ENCODE measurements around the gene CAV1. TPM values are rescaled to one million over a fixed set of nuclear protein-coding genes. Genes with fewer than 3 reads are reported as not detected.
"Not testable (repeated sequence)": the region's sequence is repeated elsewhere in the genome, so short reads cannot be mapped to it uniquely, and the experiment has no call there.

The CAV1 gene
- total RNA-seq, 1 donor from 2014 or later = 1,027 TPM

DNA sequence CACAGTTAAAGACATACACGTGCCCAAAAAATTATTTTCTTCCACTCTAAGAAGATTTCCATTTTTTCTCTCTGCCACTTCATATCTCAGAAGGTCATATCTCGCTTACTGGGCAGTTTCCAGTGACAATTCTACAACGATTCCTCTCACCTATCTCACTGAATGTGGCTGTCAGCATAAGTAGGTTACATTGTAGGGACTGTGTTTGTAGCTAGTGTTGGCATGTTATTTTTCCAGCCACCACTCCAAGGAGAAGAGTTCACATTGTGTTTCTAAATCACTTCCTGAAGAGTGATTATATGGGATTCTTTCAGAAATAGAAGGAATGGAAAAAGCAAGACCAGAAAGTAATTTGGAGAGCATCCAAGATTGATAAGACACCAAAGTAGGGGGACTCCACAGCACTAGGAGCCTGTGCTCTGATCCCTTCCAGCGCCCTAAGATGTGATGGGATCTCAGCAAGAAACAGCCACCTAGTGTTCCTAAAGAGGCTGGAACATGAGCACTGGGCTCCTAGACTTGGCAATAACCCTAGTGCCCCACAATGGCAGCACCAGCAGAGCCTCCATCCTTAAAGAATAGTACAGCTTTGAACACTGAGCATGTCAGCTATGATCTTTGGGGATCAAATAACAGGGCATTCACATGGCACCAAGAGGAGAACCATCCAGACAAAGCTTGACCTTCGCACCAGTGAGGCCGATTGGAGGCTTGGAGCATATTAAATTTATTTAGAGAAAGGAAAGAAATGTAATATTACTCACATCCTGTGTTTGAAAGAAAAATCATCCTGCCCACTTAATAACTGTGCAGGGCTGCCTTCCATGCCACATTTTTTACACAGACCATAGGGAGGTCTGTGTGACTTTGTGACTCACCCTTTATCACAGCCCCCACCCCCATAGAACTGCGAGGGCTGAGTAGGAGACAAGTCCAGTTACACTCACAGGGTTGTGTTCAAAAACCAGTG is 51.8 kb downstream of the CAV1 start:
- DNase-seq (ENCODE audit: extremely low read depth, low read depth, low spot score) = peak; percentile 90

DNA sequence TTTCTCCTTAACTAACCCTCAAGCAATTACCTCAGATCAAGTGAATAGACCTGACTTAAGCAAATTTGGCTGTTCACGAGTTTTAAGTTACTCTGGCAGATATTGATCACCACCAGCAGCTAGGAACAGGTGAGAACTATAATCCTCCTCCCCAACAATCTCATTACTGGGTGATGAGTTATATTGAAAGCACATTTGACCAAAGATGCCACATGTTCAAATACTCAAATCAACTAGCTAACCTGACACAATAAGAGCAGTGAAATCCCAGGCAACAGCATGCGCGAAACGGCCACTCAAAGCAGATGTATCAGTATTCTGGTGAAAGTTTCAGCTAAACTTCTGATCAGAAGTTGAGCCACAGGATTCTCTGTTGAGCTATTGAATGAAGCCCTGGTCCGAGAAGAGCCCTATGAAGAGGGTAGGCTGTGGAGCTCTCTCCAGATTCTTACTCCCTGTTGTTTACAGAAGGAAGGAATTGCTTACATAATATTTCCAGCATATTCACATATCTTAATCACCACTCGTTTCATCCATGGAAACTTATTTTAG is 52.6 kb downstream of the CAV1 start:
- no peak for DNase-seq (ENCODE audit: extremely low read depth, low read depth, low spot score)

DNA sequence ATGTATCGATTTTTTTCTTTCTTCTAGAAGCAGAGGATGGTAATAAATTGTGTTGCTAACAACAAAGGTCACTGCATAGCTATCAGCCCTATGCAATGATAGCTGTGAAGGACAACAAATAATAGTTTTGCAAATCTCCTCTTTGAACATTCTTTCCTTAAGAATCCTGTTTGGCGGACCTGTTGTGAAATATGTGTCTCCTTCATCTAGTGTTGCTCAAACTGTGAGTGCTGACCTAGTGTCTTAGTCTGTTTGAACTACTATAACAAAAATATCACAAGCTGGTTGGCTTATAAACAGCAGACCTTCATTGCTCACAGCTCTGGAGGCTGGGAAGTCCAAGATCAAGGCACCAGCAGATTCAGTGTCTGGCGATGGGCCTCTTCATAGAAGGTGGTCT is 53.7 kb downstream of the CAV1 start:
- no peak for DNase-seq (ENCODE audit: extremely low read depth, low read depth, low spot score)

DNA sequence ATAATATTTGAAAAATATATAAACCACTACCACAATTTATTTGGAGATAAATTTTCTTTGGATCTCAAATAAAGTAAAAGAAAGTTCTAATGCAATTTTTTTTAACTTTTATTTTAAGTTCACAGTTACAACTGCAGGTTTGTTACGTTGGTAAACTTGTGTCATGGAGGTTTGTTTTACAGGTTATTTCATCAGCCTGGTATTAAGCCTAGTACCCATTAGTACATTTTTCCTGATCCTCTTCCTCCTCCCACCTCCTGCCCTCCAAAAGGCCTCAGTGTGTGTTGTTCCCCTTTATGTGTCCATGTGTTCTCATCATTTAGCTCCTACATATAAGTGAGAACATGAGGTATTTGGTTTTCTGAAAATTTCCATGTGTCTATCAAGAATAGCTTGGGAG is 54.5 kb downstream of the CAV1 start:
- no peak for DNase-seq (ENCODE audit: extremely low read depth, low read depth, low spot score)

DNA sequence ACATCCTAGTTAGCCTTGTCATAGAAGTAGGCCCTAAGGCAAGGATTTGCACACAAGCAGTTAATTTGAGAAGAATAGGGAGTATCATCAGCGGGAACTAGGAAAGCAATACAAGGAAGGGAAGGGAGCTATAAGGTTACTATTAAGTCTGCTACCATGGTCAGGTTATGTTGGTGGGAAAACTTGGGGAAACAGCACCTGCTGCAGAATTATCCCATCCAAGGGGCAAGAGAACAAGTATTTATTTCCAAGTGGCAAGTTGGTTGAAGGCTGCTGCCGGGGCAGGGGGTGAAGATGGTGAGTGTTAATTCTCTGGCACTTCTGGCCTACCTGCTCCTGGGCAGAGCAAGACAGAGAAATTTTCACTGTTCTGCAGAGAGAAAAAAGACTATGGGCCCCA is 55.0 kb downstream of the CAV1 start:
- no peak for DNase-seq (ENCODE audit: extremely low read depth, low read depth, low spot score)

DNA sequence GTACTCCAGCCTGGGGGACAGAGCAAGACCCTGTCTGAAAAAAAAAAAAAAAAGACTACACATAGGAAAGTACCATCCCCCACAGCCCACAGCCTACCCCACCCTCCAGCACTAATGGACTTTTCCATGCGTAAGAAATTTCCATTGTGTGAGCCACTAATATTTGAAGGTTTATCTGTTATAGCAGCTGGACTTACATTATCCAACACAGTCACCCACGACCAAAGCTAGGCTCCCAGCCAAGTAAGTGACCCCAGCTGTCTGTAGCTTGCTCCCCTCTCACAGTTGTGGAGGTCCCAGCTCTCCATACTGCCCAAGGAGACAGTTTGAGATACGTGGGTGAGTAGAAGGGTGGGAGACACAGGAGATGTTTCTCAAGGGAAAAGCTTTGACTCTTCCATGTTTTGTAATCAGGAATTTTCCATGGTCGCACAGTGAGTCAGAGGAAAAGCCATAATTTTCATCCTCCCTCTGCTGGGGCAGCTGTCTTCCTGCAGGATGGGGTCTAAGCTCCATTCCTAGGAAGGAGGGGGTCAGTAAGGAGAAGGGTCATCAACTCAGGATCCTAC is 57.4 kb downstream of the CAV1 start:
- no peak for DNase-seq (ENCODE audit: extremely low read depth, low read depth, low spot score)

DNA sequence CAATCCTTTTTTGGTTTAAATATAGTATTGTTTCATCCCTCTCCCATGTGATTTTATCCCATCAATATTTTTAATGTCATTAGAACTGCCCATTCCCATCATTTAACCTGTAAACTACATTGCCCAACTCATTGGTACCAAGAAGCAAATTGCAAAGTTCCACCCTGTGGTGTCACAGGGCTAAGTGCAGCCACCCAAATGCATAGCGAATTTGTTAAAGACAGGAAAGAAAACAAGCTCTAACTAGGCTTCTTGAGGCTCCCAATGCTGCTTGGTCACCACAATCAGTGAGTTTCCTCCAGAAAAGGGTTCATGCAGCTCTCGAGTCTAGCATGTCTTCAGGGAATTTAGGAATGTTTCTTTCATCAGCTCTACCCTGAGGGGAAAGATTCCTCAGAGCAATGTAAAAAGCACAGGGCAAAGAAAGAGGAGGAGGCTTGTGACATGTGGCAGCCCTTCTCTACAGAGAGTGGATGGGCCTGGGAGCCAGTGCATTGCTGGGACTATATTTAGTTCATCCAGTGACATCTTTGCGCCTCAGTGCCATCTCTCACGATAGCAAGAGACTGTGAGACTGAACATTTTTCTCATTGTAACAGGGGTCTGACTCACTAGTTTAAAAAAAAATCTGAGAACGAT is 58.1 kb downstream of the CAV1 start:
- no peak for DNase-seq (ENCODE audit: extremely low read depth, low read depth, low spot score)

DNA sequence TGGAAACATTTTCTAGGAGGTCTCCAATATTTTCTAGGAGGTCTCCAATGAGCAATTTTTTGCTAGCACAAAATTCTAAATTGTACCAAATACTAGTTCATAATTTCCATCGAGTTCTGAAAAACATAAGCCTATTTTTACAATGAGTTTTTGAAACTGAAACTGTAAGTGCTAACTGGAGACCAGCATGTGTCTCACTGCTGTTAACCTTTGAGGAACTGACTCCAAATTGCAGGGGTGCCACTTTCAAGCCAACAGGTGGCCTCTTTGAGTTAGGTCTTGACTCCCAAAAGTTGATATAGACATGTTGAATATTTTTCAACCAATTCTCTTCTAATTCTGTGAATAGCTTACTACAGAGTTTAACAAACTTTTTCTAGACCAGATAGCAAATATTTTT is 58.8 kb downstream of the CAV1 start:
- no peak for DNase-seq (ENCODE audit: extremely low read depth, low read depth, low spot score)

DNA sequence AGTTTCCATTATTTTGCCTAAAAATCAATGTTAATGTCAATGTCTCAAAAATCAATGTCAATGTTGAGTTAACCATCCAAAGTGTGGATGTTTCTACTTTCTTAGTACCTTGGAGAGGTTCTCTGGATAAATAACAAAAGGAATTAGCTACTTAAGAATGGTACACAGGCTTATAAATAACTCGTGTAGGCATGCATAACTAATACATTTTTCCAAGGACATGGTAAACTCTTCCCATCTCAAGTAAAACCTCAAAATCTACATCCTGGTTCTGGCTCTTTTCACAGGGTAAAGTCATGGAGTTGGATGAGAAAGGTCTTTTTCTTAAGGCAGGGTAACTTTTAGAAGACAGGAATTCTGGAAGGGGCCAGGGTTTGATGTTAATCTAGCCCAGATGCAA is 59.9 kb downstream of the CAV1 start:
- no peak for DNase-seq (ENCODE audit: extremely low read depth, low read depth, low spot score)

DNA sequence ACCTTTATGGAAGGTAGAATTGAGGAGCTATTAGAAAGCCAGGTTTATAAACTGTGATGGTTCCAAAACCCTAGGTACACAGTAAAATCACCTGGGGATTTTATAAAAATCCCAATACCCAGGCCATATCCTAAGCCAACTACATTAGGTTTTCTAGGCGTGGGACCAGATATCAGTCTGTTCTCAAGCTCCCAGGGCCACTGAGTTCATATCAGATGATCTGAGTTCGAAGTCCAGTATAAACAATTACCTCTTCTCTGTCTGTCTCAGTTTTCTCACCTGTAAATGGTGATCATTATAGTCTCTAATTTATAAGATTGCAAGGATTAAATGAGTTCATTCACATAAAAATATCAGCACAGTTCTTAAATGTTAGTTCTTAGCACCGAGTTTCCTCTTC is 60.6 kb downstream of the CAV1 start:
- no peak for DNase-seq (ENCODE audit: extremely low read depth, low read depth, low spot score)

DNA sequence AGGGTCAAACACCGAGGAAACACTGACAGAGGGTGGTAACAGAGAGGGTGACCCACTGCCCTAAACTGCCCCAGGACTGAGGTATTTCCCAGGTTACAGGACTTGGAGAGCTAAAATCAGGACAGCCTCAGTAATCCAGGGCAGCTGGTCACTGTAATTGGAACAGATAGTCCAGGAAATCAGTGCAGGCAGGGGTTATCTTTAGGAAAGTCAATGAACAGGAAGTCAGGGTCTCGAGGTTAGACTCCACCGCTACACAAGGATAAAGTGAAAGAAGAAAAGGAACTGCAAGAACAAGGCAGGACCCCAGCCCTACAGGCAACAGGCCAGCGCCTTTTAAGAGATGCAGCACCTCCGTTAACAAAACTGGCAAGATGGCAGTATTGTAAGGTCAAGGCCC is 61.1 kb downstream of the CAV1 start:
- no peak for DNase-seq (ENCODE audit: extremely low read depth, low read depth, low spot score)

DNA sequence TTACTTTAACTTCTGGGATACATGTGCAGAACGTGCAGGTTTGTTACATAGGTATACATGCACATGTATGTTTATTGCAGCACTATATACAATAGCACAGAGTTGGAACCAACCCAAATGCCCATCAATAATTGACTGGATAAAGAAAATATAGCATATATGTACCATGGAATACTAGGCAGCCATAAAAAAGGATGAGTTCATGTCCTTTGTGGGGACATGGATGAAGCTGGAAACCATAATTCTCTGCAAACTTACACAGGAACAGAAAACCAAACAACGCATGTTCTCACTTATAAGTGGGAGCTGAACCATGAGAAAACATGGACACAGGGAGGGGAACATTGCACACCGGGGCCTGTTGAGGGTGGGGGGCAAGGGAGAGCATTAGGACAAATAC is 62.4 kb downstream of the CAV1 start:
- DNase-seq (ENCODE audit: extremely low read depth, low read depth, low spot score) = not testable (repeated sequence)

DNA sequence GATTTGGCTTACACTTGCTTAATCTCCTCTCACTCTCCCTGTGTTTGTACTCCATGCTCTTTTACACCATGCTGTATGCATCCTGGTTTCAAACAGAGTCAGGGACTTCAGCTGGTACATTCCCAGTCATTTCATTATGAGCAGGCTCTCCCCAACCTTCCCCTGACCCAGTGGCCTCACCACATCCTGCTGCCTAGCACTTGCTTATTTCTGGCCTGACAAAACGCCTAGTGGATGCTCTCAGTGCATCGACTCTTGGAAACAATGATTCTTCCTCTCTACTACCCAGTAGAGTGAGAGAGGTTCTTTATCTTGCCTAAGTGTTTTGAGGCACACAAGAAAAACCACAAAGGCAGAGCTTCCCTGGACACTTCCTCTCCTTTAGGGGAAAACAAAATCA is 63.4 kb downstream of the CAV1 start:
- DNase-seq (ENCODE audit: extremely low read depth, low read depth, low spot score) = no peak

DNA sequence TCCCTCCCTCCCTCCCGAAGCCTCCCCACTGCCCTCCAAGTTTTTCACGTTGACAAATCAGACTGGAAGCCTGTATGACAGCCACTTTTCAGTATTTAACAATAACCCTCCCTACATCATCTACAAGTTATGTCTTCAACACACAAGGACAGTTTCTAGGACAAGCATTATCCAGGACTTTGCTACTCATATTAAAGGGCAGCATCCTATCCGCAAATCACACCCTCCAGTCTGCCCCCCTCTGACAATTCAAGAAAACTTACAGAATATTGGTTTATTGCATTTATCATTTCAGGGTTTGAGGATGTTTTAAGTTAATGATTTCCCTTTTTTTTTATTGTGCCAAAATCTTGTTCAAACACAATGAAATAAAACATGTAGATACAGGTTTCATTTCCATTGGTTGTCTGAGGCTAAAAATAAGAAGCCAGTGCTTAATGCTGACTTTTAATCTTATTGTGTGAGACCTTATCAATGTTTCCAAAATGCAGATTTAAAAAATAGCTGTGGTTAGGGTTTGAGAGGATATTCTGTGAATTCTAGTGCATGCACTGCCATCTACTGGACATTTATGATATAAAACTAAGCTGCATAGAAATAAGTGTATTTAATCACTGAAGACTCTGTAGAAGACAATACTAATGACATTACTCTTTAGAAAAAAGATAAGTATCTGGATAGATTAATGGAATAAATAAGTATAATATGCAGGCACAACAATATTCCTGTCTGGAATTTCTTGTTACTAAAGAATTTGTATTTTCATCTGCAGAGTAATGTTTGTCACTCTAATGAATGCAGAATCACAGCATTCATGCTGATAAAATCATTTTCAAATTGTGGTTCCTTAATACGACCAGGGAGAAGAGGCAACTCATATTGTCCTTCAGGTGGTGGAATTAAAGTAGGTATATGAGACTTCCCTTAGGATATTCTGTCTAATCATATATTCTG is 64.1 kb downstream of the CAV1 start:
- no peak for DNase-seq (ENCODE audit: extremely low read depth, low read depth, low spot score)

DNA sequence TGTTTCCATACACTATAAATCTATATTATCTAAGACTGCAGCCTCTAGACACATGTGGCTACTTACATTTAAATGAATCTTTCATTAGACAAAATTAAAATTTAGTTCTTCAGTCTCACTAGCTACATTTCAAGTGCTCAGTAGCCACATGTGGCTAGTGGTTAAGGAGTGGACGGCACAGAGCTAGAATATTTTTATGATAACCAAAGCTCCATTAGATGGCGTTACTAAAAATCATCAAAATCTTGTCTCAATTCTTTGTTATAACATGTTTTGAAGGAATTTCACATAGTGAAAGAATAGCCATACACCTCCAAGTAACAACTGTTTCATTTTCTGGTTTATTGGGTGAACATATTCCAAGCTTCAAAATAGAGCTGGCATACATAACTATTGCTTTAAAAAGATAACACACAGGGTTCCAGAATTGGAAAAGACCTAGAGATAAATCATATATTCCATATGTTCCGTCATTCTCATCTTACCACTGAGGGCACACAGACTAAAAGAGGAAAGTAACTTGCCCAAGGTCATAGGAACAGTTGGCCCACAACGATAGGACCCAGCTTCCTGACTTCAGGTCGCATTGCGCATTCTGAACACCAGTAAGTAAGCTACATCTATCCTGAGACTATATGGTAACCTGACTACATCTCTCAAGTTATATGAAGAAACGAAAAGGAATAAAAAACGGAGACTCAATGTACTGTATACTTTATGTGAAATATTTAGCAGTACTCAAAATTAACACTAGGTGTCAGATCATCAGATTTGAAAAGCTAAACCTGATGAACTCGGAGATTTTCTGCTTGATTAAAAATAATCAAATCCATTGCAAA is 66.6 kb downstream of the CAV1 start:
- DNase-seq (ENCODE audit: extremely low read depth, low read depth, low spot score) = no peak

DNA sequence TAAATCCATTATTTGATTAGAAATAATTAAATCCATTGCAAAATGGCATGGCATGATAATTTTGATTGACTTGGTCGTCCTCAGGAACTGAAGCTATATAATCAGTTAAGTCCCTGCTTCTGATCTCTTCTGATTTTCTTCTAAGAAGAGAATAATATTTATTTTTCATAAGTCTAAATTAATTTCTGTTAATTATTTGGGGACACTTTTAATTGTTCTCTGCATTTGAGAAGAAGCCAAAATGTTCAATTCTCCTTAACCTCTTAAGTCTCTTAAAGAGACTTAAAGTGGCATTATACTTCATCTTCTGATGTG is 67.2 kb downstream of the CAV1 start:
- DNase-seq (ENCODE audit: extremely low read depth, low read depth, low spot score) = no peak

DNA sequence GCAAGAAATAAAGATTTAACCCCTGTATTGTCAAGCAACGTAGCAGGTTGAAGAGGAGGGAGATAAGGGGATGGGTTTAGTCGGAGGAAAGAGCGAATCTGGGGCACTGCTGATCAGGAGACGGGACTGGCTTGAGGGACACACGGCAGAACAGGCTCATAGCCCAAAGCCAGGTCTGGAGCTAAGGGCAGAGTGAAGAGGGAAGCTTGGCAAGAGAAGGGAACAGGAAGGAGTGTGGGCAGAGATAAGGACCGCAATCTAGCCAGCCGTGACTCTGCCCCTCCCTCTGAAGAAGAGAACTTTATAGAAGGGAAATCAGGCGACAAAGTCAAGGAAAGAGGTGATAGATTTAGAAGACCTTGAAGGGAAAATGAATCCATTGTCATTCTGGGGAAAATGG is 67.6 kb downstream of the CAV1 start:
- no peak for DNase-seq (ENCODE audit: extremely low read depth, low read depth, low spot score)

DNA sequence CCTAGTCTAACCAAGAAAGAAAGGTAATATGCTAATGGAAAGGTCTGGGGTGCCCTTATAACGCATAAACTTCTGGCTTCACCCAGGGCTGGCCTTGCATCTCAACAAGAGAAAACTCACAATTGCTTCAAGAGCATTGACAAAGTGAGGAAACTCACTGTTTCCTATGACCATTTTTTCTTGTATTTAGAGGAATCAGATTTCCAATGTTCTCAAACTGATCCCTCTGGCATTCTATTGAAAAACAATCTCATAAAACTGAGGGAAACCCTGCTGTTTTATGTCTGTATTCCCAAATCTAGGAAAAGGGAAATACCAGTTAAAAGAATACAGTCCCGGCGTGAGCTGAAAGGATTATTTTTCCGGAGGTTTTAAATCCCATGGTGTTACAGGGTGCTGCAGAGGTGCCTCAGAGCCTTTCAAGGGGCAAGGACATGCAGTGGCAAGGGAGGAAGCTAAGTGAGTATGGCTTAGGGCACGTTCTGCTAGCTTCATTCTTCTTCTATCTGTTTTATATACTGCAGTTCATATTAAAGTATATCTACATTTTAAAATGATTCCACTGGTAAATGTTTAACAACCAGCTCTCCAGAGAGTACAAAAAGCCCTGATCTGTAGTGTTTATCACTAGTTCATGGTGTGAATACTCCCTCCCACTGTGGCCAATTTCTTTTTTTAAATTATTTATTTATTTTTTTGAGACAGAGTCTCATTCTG is 68.7 kb downstream of the CAV1 start:
- DNase-seq (ENCODE audit: extremely low read depth, low read depth, low spot score) = no peak

DNA sequence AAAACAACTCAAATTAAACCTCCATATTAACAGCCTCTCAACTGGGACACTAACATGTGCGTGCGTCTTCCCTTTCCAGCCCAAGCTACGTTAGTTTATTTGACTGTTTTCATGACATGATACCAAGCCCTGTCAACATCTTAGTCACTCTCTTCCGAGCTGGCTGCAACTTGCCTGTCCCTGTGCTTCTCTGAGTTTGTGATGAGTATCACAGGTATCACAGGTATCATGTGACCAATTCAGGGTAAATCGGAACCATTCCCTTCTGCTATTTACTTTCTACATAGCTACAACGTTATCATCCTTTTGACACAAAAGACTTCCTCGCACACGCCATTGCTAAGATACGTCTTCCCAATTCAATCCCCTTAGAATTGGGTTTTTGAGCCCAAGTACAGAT is 70.2 kb downstream of the CAV1 start:
- DNase-seq (ENCODE audit: extremely low read depth, low read depth, low spot score) = no peak

Measured in glomerular endothelial cell (primary cell).